Neural cell (in vitro differentiated cells): ENCODE measurements around the gene TOM1.

Experiments
- EP300 ChIP-seq: fragments of 450-650 bp; conservative IDR thresholded peaks from 2 replicates; pipeline ENCODE4 v1.6.1; 2014; ENCODE audit warnings: antibody characterized with exemption, mild to moderate bottlenecking, moderate library complexity; ENCODE audit not compliant: poor library complexity, severe bottlenecking
- EZH2 ChIP-seq: fragments of 200-600, 300-800 bp; shearing (Covaris generic), sonication (generic); IDR thresholded peaks from 2 replicates; pipeline ENCODE4 v1.6.1; 2014; ENCODE audit warnings: antibody characterized with exemption, low read length, borderline replicate concordance, mild to moderate bottlenecking; ENCODE audit not compliant: insufficient read depth, poor library complexity, severe bottlenecking
- MXI1 ChIP-seq: fragments of 450-650 bp; conservative IDR thresholded peaks from 2 replicates; pipeline ENCODE4 v1.6.1; 2014; ENCODE audit warnings: antibody characterized with exemption, mild to moderate bottlenecking; ENCODE audit not compliant: poor library complexity, severe bottlenecking
- POLR2AphosphoS5 ChIP-seq: IDR thresholded peaks from 2 replicates; pipeline ENCODE4 v1.6.1; 2012
- TAF1 ChIP-seq: IDR thresholded peaks from 2 replicates; pipeline ENCODE4 v1.6.1; 2012; ENCODE audit warnings: low read depth
- TF ChIP-seq, protein P1 (sequence below): fragments of 450-650 bp; IDR thresholded peaks from 2 replicates; pipeline ENCODE4 v1.5.1; 2014; ENCODE audit warnings: antibody characterized with exemption, mild to moderate bottlenecking, moderate library complexity; ENCODE audit not compliant: poor library complexity, severe bottlenecking

DNA sequence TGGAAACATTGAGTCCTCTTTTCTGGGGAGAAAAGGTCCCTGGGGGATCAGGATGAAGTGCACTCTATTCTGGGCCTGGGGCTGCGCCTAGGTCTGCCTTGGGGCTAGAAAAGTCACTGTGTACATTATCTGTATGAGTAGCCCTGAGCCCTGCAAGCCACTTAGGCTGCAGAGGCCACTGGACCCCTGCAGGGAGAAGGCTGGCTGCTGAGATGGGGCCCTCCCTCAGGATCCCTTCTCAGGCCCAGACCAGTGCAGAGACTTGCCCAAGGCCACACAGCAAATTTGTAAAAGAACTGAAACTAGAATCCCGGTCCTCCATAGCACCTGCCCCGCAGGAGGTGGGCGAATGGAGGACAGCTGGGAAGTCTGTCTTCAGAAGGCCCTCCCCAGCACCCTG, 54.4 kb downstream of the TOM1 start:
- TF ChIP-seq TAF1 (no peak), POLR2AphosphoS5 (no peak), EZH2 (no peak), MXI1 (no peak), EP300 (no peak)
- TF ChIP-seq, protein P1, sequence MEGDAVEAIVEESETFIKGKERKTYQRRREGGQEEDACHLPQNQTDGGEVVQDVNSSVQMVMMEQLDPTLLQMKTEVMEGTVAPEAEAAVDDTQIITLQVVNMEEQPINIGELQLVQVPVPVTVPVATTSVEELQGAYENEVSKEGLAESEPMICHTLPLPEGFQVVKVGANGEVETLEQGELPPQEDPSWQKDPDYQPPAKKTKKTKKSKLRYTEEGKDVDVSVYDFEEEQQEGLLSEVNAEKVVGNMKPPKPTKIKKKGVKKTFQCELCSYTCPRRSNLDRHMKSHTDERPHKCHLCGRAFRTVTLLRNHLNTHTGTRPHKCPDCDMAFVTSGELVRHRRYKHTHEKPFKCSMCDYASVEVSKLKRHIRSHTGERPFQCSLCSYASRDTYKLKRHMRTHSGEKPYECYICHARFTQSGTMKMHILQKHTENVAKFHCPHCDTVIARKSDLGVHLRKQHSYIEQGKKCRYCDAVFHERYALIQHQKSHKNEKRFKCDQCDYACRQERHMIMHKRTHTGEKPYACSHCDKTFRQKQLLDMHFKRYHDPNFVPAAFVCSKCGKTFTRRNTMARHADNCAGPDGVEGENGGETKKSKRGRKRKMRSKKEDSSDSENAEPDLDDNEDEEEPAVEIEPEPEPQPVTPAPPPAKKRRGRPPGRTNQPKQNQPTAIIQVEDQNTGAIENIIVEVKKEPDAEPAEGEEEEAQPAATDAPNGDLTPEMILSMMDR: no peak
